Muscle of arm (tissue), 12 donors: ENCODE data around the gene KIRREL1. TPM values are rescaled to one million over a fixed set of nuclear protein-coding genes. Genes with fewer than 3 reads are reported as not detected.

Experiments
- DNase-seq: peaks from one replicate; pipeline ENCODE4 v3.0.0-alpha.2; 2013
- polyA plus RNA-seq, 12 donors: library from polyadenylated mRNA; unstranded; fragments of 120-200 nt; gene quantifications; one replicate each; pipeline ENCODE4 v1.2.1, GENCODE V29; 2013; ENCODE audit not compliant: insufficient read length in 12 of 12

Gene KIRREL1
- polyA plus RNA-seq, 12 donors, result 21.9 to 52.4 (median 32.0) TPM; not detected in 1

DNA sequence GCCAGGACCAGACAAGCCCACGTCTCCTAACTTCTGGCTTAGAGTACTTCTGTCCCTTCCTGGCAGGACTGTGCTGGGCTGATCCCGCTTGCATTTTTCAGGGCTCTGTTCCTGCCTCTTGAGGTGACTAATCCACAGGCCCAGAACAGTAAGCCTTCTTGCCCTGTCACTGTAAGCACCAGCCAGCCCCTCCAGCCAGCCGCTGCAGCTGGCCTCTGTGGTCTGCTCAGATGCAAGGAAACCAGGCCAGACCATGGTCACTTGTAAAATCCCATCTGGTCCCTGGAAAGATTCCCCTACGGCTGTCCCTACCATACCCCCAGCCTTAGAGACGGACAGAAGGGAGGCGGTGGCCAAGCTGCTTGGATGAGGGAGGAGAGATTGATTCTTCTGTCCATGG is 74.2 kb downstream of the KIRREL1 start:
- no peak for DNase-seq

GRCh38 chr1:158068918-158069317 is 75.5 kb downstream of the KIRREL1 start:
- DNase-seq, result no peak

GRCh38 chr1:158071138-158071537 is 77.7 kb downstream of the KIRREL1 start:
- peak; percentile 22 for DNase-seq

DNA sequence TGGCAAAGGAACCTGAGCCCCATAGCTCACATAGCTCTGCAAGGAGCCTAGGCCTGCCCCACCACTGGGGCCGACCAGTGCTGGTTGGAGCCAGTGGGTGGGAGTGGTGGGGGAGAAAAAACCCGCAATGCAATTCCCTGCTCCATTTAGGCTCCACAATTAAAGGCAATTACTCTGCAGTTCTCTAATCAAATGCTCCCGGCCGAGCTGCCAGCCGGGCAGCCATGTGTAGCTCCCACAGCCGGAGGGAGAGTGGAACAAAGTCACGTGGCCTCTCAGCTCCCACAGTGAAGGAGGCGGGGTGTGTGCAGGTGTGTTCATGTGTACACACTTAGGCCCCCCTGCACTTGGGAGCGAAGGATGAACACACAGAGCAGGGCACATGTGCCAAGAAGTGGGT is 81.6 kb downstream of the KIRREL1 start:
- DNase-seq, result no peak

GRCh38 chr1:158076441-158076840 is 83.0 kb downstream of the KIRREL1 start:
- no peak for DNase-seq

- no peak for DNase-seq
These were observed 84.2 kb downstream of the KIRREL1 start for GRCh38 chr1:158077411-158078256.

DNA sequence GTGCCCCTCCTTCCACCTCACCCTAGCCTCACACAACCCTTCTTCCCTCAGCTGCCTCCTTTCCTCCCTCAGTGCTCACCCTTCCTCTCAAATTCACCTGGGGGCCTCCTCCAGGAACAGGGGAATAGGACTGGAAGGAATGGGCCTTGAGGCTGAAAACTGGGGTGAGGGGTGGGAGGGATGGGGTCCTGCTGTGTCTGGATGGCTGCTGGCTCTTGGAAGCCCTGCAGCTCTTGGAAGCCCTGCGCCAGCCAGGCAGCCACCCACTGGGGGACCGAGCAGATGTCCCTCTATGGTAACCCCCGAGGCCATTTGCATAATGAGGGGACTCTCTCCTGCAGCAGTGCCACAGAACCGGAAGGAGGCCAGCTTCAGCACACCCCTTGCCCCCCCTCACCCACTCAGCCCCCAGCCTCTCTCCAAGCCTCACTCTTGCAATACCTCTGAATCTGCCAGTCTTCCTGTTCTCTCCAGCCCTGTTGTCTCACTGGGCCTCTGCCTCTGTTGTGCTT is 85.2 kb downstream of the KIRREL1 start:
- DNase-seq, result no peak

DNA sequence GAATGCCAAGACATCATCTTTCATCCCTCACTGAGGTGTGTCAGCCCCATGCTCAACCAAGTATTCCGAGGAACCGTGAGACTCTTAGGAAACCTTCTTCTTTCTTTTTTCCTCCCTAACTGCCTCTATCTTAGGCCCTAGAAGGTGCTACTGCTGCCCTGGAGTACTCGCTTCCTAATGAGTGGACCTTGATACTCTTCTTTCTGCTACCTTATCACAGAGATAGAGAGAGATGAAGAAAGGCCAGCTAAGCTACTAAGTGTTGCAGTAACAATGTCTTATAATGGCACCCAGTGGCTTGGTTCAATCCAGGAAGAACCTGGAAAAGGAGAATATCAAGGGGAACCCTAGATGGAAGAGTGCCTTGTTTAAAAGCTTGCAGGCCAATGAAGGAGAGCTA is 86.6 kb downstream of the KIRREL1 start:
- no peak for DNase-seq

DNA sequence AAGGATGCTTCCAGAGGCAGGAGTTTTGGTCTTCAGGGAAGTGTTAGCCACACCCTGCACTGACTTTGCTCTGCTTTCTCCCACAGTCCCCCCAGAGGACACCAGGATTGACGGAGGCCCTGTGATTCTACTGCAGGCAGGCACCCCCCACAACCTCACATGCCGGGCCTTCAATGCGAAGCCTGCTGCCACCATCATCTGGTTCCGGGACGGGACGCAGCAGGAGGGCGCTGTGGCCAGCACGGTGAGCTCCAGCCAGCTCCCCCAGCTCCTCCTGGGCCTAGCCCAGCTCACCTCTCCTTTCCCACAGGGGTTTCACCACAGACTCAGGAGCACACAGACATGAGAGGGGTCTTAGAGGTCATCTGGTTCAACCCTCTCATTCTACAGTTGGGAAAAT is 90.9 kb downstream of the KIRREL1 start:
- no peak for DNase-seq

DNA sequence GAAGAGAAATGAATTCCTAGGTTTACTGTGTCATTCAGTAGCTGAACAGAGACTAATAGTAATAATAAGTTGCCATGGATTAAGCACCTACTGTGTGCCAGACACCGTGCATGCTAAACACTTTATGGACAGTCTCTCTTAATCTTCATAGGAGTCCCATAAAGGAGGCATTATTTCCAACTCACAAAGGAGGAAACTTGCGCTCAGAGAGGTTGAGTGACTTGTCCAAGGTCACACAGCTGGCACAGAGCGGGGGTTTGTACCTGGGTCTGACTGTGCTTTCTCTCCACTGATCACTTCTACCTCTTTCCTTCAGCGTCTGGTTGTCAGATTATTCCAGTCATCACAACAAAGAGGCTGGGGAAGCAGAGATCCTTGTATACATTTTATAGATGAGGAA is 91.3 kb downstream of the KIRREL1 start:
- no peak for DNase-seq

- DNase-seq, result peak; percentile 62
These were observed 94.0 kb downstream of the KIRREL1 start for GRCh38 chr1:158087320-158087927.

- no peak for DNase-seq
These were observed 96.0 kb downstream of the KIRREL1 start for GRCh38 chr1:158089476-158089875.

DNA sequence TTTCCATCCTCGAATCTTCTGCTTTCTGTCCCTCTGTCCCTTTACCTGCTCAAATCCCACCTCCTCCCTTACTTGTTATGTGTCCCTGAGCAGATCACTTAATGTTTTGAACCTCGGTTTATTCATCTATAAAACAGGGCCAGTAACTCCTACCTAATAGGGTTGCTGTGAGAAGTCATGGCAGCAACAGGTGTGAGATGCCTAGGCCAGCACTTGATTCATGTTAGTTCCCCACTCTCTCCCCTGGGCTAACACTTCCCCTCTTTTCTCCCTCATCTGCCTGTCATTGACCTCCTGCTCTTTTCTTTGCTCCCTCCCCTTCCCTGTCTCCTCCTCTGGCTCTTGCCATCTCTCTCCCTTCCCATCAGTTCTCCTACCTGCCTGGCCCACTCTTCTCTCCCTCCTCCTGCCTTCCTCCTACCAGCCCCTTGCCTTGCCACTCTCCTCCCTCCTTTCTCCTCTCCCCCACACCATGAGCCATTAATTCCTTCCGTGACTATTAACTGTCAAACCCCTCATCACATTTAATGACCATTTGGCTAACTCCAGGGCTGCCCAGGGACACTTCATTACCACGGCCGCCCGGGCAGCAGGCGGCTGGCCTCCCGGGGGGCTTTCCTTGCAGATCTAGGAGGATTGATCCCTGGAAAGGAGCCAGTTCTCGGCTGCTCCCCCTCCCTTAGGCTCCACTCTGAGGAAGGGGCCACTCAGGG is 96.6 kb downstream of the KIRREL1 start:
- DNase-seq, result no peak

DNA sequence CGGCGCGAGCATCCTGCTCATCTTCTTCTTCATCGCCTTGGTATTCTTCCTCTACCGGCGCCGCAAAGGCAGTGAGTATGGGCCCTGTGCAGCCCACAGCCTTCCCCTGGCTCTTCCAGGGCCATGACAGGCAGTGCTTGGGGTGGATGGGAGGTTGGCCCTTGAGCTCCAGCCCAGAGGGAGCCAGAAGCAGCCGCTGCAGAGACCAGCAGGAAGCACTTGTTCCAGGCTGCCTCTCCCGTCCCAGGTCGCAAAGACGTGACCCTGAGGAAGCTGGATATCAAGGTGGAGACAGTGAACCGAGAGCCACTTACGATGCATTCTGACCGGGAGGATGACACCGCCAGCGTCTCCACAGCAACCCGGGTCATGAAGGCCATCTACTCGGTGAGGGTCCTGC is 99.9 kb downstream of the KIRREL1 start:
- DNase-seq, result no peak

GRCh38 chr1:158094571-158094970 is 101.1 kb downstream of the KIRREL1 start:
- DNase-seq, result no peak

DNA sequence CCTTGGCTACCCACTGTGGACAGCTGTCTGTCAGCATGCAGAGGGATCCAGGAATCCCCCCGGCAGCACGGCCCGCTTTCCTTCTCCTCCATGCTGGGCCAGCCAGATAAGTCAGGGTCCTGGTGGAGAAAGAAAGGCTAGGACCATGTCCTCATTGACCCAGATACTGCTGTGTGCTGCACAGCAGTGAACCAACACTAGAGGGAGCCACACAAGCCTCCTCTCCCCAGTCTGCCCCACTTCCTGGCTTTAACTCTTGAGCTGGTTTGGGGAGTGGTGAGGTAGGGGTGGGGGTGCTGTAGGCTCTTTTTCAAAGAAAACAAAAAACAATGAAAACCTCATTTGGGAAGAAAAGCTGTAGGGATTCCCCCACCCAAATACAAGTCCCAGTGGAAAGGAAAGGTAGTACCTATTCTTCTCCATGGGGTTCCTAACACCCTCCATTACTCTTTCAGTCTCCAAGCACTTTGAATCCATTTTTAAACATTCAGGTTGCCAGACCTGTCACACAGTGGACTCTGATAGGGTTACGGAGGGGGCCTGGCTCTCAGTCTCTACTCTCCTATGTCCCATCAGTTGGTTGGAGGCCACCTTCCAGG is 102.4 kb downstream of the KIRREL1 start:
- no peak for DNase-seq

DNA sequence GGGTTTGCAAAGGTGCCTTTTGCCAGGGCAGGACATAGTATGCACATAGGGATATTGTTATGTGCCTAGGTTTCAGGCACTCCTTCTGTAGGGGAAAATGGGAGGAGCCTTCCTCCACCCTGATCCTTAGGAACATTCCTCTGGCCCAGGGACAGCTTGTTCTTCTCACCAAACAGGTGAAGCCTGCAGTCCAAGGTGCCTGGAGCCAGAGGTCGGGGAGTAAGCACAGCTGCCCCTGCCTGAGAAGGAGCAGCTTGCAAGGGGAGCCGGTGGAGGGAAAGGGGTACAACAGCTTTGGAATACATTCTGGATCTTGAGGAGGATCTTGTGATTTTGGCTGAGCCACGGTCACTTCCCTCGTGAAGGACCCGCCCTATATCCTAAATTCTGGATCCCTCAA is 104.8 kb downstream of the KIRREL1 start:
- no peak for DNase-seq

DNA sequence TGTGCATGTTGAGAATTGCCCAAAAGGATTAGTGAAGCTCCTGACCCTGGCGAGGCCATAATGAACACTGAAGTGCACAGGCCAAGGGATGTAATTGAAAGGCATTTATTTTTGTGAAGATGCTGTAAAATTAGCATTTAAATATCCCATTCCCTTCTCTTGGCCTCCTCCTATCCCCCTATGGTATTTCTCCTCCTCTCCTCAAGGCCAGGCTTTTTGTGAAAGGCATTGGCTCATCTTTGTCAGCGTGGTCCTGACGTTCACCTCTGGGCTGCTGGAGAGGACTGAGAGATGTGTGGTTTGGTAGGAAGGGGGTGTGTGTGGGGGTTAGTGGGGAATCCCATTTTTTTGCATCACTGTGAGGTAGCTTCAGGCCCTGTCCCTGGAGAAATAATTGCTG is 105.7 kb downstream of the KIRREL1 start:
- no peak for DNase-seq

- DNase-seq, result no peak
These were observed 107.1 kb downstream of the KIRREL1 start for GRCh38 chr1:158100498-158100897.

- DNase-seq, result no peak
These were observed 108.0 kb downstream of the KIRREL1 start for GRCh38 chr1:158101455-158101854.

- no peak for DNase-seq
These were observed 108.5 kb downstream of the KIRREL1 start for GRCh38 chr1:158101927-158102326.
